Kidney capillary endothelial cell (primary cell): ENCODE data around the gene CLRN3.

Source experiments
- DNase-seq: peaks from one replicate; pipeline ENCODE4 v3.0.0-alpha.2; 2018; ENCODE audit warnings: low spot score

The CLRN3 gene, protein sequence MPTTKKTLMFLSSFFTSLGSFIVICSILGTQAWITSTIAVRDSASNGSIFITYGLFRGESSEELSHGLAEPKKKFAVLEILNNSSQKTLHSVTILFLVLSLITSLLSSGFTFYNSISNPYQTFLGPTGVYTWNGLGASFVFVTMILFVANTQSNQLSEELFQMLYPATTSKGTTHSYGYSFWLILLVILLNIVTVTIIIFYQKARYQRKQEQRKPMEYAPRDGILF

DNA sequence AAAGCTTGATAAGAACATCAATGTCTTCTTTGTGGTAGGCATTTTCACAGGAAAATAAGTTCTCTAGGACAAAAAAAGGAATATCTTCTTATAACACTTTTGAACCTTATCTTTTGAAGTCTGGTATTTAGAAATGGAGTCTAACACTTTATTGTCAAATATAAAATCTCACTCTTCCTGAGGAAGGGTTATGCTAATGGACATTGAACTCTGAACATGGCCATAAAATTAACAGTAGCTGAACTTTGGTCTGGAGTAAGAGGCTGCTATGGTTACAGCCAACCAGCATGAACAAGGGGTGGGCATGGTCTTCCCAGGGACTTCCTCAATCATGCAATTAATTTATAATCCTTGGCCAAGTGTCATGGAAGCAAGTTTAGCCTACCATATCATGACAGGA lies at the start of gene CLRN3:
Gene CLRN3 (minus strand): TSS at position 199 of the 400 bp plus-strand sequence. CDS start 157 bp downstream, at position 42.
- no peak for DNase-seq

DNA sequence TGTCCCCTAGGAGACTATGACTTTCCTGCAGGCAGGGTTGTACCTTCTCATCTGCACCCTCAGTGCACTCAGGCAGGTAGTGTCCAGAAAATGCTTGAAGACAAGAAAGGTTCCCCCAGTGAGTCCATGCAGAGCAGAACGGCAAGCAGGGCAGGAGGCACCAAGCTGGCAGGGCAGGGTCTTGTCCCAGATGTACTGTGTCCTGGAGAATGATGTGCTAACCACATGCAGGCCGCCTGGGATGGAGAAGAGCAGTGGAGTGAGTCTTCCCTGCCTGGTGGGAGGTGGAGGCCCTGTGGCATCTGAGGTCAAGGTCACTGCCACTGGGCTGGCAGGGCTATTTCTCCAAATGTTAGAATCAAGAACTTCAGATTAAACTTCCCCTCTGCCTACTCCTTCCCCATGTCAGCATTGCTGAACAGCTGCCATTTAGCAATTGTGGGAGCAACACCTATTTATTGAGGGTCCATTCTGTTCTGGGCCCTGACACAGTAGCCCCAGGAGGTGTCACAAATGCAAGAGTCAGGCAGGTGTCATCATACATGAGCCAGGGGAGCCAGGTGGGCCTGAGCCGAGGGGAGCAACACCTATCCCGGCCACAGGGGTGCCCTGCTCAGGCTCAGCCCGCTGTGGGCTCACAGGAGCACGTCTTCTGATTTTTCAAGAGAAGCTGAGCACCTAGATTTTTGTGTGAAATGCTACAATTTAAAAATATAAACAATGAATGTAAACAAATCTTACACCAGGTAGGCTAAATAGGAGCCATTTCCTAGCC lies 48.3 kb upstream of the CLRN3 start:
- no peak for DNase-seq

DNA sequence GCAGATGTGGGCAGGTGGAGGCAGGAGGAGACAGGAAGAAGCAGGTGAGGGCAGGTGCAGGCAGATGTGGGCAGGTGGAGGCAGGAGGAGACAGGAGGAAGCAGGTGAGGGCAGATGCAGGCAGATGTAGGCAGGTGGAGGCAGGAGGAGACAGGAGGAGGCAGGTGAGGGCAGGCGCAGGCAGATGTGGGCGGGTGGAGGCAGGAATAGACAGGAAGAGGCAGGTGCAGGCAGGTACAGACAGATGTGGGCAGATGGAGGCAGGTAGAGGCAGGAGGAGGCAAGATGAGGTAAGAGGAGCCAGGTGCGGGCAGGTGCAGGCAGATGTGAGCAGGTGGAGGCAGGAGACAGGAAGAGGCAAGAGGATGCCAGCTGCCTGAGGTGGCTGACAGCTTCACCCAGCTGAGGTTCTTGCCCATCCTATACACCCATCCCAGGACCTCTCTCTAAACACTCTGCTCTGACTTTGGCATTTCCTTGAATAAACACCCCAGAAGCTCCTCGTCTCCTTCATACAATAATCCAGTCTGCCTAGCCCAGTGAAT lies 47.1 kb upstream of the CLRN3 start:
- DNase-seq, result no peak

DNA sequence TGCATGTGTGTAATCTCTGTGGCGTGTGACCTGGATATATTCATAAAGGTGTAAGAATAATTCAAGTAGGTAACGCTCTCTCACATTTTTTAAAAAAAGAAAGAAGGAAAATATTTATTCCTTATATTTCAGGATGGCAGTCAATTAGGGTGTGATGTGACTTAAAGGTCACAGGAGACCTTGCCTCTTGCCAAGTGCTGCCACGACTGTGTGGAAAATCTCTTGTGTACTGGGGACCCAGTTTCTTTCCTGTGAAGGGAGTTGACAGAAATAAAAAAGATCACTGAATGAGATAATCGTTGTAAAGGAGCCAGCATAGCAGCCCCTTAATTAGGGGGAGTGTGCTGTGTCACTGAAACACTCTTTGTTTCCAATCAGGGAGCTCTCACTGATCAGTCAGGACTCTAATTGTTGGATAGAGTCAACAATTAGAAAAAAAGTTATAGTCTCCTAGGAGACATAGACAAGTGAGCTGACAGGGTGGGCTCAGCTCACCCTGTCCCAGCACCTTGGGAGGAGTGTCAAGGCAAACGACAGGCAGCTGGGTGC lies 45.2 kb upstream of the CLRN3 start:
- DNase-seq, result no peak

DNA sequence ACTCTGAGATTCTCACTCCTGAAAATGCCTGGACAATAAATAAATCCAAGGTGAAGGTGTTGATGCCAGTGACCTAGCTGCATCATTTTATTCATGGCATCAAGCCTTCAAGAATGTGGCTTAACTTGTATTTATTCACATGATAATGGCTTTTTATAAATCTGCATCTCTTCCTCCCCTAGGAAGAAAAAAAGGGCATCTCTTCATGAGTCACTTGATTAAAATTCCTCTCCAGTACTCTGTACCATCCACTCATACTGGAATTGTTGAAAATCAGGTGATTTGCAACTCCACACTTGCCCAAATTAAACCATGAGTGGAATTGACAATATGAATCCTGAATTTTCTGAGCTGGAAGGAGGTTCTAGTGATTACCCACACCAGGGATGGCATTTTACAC lies 44.3 kb upstream of the CLRN3 start:
- no peak for DNase-seq

DNA sequence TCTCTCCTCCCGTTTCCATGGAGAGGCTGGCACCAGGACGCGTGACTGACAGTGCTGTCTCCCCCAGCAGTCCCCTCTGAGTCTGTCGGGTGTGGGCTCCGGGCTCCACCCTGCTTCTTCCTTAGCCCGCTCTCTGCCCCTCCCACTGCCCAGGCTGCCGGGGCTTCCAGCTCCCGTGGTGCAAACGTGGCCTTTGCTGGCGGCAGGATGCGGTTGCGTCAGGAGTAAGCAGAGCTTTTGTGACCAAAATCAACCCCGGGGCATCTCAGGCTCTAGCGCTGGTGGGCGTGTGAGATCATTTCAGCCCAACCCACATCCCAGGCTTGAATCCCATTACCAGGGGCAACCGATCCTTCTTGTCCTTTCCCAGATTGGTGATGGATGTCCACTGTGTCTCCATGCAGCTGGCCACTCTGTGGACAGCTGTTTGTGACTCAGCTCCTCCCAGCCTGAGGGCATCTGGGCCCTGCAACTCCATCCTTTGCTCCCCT lies 42.4 kb upstream of the CLRN3 start:
- no peak for DNase-seq

DNA sequence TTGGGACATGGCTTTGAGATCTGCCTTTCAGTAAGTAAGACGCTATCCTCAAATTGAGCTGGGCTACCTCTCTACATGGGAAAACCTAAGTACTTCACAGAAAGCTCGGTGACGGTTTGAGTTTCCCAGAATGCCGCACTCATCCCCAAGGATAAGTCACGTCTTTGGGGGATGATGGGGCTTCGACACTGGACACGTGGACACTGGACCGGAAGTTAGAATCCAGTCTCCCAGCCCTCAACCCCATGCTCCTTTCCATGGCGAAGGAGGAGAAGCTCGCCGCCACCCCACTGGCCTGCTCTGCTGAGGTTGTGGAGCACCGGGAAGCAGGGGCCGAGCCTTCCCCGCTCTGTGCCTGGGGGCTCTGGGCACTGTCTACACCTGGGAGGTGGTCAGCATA lies 41.6 kb upstream of the CLRN3 start:
- no peak for DNase-seq

DNA sequence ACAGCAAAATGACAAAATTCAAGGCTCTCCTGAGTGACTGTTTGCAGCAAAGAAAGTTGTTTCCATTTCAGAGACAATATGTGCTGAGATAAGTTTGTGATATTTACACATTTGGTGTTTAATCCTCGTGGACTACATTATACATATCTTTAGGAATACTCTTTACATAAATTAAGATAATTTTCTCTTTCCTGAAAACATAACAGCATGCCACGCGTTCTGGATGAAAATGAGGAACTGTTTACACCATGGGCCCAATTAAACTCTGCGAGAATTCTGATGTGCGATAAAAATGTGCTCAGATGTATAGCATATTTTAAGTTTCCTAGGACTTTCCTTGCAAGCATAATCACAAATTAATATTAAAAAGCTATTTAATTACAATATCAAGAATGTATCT lies 40.5 kb upstream of the CLRN3 start:
- no peak for DNase-seq

DNA sequence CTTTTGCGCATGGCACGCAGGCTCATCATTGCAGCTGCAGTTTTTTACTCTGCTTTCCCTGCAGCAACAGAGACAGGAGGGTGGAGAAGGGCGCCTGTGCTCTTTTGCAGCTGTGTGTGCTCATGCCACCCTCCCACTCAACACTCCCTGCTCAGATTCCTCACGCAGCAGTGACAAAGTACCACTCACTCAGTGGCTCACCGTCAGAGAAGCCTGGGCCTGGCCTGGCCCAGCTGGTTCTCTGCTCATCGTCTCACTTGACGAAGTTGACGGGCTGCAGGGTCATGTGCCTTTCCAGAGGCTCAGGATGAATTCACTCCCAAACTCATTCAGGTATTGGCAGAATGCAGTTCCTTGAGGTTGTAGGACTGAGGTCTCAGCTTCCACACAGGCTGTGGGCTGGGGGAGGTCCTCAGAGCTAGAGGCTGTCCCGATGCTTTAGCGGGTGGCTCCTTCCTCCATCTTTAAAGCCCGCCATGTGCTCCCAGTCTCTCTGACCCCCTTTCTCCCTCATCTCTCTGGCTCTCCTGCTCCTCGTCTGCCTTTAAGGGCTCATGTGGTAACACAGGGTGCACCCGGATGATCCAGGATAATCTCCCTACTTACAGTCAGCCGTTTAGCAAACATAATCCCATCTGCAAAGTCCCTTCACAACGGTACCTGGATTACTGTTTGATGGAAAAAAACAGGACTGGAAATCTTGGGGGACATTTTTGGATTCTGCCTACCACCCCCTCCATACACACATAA lies 40.0 kb upstream of the CLRN3 start:
- DNase-seq, result no peak

DNA sequence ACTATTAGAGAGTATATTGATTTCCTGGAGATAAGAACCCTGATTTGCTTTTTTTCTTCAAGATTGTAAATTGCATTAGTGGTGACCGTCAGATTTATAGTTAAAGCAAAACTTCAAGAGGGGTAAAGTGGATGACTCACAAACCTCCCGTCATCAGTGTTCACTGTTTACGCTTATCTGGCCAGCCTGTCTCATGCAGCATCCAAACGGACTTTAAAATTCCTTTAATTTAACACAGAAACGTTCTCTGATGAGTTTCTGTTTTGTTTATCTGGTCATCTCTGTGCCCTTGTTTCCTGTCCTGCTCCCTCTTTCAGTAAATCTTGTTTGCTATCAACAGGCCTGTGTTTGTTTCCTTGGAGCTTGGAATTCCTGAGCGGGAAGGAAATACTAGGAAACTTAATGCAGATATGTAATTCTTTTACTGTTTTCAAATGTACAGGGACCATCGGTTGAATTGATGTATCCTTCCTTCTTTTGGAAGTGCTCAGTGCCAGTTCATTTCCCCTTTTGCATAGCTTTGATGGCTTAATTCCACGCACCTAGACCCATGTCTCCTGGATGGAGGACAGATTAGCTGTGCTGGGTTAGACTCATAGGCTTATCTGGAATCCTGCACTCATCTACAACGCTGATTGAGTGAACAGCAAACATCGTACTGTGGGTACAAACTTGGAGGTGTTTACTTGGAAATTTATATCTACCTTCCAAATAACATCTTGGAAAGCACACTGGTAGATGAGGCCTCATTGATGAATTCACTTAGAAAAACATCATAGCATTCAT lies 35.5 kb upstream of the CLRN3 start:
- DNase-seq, result peak; percentile 38

DNA sequence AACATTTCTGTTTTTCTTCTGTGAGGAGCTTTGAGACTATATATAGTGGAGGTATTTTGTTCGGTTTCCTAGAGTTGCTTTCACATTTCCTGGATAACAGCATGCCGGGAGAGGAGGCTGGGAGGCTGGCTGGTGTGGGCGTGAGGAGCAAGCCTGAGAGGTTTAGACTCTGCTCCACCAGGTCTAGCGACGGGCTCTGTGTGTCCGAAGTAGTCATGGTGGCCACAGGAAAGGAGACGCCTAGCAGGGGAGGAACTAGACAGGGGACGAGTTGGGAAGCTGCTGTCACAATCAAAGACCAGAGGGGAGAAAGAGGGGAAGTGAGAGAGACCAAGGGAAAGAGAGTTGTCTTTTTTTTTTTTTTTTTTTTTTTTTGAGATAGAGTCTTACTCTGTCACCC lies 33.7 kb upstream of the CLRN3 start:
- DNase-seq, result peak; percentile 62

DNA sequence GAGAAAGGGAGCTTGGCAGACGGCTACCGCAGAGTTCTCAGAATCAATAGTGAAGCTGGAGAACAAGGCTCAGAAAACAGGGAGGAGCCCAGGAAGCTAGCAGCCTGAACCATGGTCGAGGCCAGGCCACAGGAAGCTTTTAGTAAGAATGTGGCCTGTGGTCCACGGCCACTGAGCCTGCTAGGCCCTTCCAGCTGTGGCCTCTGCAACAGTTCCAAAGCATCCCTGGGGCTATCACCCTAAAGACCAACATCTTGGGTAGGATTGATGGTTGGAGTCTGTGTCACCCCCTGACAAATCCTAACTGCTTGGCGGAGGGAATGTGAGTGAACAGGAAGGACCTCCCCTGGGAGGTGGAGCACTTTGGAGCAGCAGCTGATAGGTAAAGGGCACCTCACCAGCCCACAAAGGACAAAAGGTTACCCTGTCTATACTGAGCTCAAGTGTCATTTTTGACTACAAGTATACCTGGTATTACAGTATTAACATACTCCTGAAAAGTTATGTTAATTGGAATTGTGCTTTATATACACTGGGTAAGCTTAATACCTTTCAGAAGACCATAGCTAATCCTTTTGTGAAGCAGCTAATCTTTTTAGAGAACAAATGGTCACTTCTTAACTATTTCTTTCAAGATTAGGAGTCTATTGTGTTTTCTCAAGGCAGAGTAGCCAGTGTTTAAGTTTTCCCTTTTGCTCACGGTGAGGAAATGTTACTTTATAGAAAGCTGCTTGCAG lies 32.9 kb upstream of the CLRN3 start:
- no peak for DNase-seq

DNA sequence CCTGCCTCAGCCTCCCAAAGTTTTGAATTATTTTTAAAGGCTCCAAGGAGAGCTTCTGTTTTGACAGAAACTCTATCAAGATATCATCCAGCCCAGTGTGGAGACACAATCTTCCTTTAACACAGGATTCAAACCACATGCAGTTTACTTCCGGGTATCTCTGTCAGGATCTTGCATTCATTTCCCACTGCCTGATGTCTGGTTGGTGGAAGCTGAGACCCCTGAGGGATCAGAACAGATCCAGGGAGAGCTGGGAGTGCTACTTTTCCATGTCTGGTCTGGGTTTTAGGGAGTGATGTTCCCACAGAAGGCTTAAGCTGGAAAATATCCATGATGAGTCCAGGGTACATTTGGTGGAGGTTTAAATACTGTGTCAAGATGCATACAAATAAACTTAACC lies 30.9 kb upstream of the CLRN3 start:
- DNase-seq, result no peak

DNA sequence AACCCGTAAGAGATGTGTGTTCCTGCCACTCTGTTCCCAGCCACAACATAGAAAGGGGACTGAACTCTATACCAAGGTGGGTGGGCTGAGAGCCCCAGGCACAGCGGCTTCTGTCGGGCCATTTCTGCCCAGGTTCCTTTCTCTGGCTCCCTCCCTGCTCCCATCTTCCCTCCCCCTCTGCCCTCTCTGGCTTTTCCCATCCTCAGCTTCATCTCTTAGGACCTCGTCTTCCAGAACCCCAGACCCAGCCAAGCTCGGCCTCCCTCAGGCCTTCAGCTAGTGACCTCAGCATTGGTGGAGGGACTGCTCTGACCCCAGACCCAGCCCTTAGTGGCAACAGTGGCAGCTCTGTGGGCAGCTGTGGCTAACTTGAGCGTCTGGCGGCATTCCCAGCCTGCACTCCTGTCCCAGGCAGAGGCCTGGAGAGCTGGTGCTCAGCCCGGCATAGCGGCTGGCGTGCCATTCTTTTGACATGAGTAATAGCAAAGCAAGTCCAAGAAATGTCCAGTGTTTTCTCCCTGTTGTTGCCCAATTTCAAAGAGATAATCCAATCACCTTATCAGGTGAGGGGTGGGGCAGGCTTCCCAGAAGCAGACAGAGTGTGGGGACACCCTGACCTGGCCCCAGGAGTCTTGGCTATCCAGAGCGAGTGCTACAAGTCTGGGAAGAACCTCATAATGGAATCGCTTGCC lies 30.1 kb upstream of the CLRN3 start:
- DNase-seq, result no peak

DNA sequence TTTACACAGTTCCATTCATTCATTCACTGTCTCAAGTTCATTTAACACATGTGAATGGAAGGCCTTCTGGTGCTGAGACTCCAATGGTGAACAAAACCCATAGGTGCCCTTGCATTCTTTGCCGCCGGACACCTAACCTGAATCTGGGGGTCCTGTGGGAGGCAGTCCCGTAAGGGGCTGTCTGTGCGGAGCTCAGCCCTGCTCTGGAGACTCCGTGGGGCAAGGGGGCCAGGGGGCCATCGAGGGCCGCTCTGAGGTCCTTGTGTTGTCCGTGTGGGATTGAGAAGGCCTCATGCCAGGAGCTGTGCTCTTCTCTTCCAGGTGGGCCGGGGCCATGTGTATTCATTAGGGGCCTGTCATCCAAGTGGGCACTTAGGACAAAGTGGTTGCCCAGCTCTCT lies 29.5 kb upstream of the CLRN3 start:
- DNase-seq, result no peak

DNA sequence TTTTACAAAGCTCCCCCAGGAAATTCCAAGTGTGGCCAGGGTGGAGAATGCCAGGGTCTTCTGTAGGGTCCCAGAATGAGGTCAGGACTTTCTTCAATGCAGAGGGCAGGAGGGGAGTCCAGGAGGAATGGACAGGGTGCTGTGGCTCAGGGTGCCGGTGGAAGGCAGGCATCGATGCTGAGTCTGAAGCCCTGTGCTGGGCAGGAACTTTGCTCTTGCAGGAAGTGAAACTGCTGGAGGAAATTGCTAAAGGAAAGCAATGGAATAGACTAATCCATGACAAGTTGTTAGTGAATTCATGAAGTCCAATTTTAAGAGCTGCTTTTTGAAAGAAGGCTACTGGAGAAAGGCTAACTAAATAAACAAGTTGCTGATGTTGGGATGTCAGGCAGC lies 29.0 kb upstream of the CLRN3 start:
- peak; percentile 56 for DNase-seq

DNA sequence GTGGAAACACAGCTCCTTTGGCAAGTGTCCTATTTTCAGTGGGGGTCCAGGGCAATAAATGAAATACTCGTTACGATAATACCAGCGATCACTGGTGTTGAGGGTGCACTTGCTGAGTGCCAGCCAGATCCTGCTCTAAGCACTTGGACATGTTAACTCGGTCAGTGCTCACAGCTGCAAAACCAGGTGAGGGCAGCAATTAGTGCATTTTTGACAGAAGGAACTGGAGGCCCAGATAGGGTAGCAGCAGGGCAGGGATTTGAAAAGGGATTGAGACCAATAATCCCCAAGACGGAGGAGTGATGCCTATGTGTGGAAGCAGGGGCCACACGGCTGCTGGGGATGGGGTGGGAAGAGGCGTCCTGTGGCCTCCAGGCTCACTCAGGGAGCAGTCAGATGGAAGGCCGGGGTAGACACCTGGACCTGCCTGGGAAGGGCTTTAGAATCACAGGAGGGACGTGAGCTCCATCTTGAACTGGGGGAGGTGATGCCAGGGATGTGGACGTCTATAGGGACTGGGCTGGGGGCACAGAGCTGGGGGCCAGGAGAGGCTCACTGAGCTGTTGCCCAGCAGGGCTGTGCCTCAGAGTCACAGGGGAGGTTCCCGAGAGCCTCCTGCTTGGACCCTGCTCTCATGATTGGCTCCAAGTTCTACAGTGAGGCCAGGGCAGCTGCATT lies 28.5 kb upstream of the CLRN3 start:
- no peak for DNase-seq

DNA sequence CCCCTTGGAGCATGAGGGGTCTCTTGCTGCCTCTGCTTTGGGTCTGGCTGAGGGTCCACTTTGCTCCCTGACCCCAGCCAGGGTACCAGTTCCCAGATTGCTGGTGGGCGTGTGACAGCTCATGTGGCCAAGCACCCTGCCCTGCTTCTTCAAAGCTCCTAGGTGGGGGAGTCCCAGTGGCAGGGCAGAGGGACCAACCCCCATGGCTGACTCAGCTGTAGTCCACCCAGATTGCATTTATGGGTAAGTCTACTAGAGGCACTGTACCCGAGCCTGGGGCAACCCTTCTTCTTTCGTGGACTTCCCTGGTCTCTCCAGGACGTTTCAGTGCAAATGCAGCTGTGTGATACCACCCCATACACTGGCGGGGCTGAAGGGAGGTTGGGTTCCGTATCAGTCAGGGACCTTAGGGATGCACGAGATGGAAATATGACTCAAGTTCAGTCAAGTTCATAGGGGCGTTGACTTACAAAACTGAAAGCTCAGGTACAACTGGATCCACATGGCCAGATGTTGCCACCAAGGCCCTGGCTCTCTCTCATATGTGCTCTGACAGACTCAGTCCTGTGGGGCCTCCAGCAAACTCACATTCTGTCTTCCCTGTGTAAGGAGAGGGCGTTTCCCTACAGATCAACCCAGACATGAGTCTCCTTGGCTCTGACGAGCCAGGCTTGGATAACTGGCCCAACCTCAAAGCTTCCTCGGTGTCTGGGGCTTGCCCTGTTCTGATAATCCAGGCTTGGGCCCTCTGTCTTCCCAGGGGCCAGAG lies 27.7 kb upstream of the CLRN3 start:
- DNase-seq, result no peak
